T-helper 2 cell treated with Interferon-gamma antibody and Interleukin-4, amounts not matched to agents 100 ng/mL and 5 ng/mL, for 36 hours (primary cell): ENCODE measurements around the gene TRIM58. TPM values are rescaled to one million over a fixed set of nuclear protein-coding genes. Genes with fewer than 3 reads are reported as not detected.

Experiments
- intact Hi-C: fragments of 100-400 bp; cut with micrococcal nuclease; formaldehyde crosslinking; loops from one replicate; pipeline ENCODE4 v1.15.1; 2023
- total RNA-seq: library from RNA; stranded (reverse); gene quantifications from 2 replicates; pipeline ENCODE4 v1.2.3, GENCODE V29; 2022

Gene TRIM58
- 2.6 and 2.7 TPM in 2 replicates for total RNA-seq

- intact Hi-C loops, result loop anchor here (5.0 kb wide), 1 partner anchor 465 kb away; no protein-coding TSS in a partner anchor
Observed at GRCh38 chr1:247857069-247857984, at the start of gene TRIM58. TRIM58 (plus strand) TSS chr1:247857187; CDS start chr1:247857247, 60 bp downstream.

- intact Hi-C loops, result no loop called here
Observed at GRCh38 chr1:247812637-247813036, 44.4 kb upstream of the TRIM58 start.

- intact Hi-C loops, result no loop called here
Observed at GRCh38 chr1:247822060-247822459, 34.9 kb upstream of the TRIM58 start.

GRCh38 chr1:247824023-247824422, 33.0 kb upstream of the TRIM58 start, which contains the start of gene OR14A16:
OR14A16 (minus strand) TSS chr1:247824119; CDS start chr1:247815729, 8,390 bp downstream.
- intact Hi-C loops, result no loop called here

- intact Hi-C loops, result no loop called here
Observed at GRCh38 chr1:247825362-247825761, 31.6 kb upstream of the TRIM58 start.

- intact Hi-C loops, result no loop called here
Observed at GRCh38 chr1:247829656-247830055, 27.3 kb upstream of the TRIM58 start.

GRCh38 chr1:247833601-247834000, 23.4 kb upstream of the TRIM58 start:
- intact Hi-C loops, result no loop called here

GRCh38 chr1:247840818-247841217, 16.2 kb upstream of the TRIM58 start:
- intact Hi-C loops, result no loop called here

GRCh38 chr1:247841796-247842195, 15.2 kb upstream of the TRIM58 start, which contains the start of gene OR11L1:
OR11L1 (minus strand) TSS chr1:247841896; CDS start chr1:247841896, 0 bp downstream.
- intact Hi-C loops, result no loop called here

GRCh38 chr1:247843411-247843810, 13.6 kb upstream of the TRIM58 start:
- intact Hi-C loops, result no loop called here

- intact Hi-C loops, result no loop called here
Observed at GRCh38 chr1:247845011-247845692, 11.8 kb upstream of the TRIM58 start.

- intact Hi-C loops, result no loop called here
Observed at GRCh38 chr1:247845693-247846017, 11.3 kb upstream of the TRIM58 start.

- intact Hi-C loops, result no loop called here
Observed at GRCh38 chr1:247848346-247848745, 8.6 kb upstream of the TRIM58 start.

GRCh38 chr1:247849616-247850015, 7.4 kb upstream of the TRIM58 start:
- intact Hi-C loops, result no loop called here

GRCh38 chr1:247854899-247855545, 2.0 kb upstream of the TRIM58 start:
- intact Hi-C loops, result loop anchor here (5.0 kb wide), 1 partner anchor 463 kb away; no protein-coding TSS in a partner anchor

GRCh38 chr1:247855911-247856310, 1.1 kb upstream of the TRIM58 start:
- intact Hi-C loops, result loop anchor here (5.0 kb wide), 1 partner anchor 464 kb away; no protein-coding TSS in a partner anchor

GRCh38 chr1:247857985-247858619, 1.1 kb downstream of the TRIM58 start:
- intact Hi-C loops, result loop anchor here (5.0 kb wide), 1 partner anchor 466 kb away; no protein-coding TSS in a partner anchor

- intact Hi-C loops, result no loop called here
Observed at GRCh38 chr1:247862756-247863155, 5.8 kb downstream of the TRIM58 start.

- intact Hi-C loops, result no loop called here
Observed at GRCh38 chr1:247864644-247865043, 7.7 kb downstream of the TRIM58 start.

GRCh38 chr1:247865416-247865815, 8.4 kb downstream of the TRIM58 start:
- intact Hi-C loops, result no loop called here

GRCh38 chr1:247883346-247883745, 26.4 kb downstream of the TRIM58 start:
- intact Hi-C loops, result no loop called here
